ENCODE data around the gene DKC1.

GRCh38 chrX:154728431-154729190 is 34.1 kb upstream of the DKC1 start:
- TF ChIP-seq CTCF (conservative IDR thresholded peaks at IDR 0.05; ENCODE audit: low read depth in 2 of 2) (peak in 1 of 2 experiments; percentile 14; a peak in 1 of 4 replicates), STAT1 (IDR thresholded peaks at IDR 0.05; ENCODE audit: unreplicated experiment) (no peak), POLR2AphosphoS5 (IDR thresholded peaks at IDR 0.05; ENCODE audit: low read depth) (no peak), REST (IDR thresholded peaks at IDR 0.05; ENCODE audit: unreplicated experiment) (no peak), CREB1 (CRISPR knock-in tag; IDR thresholded peaks at IDR 0.05; ENCODE audit: low read depth) (no peak), ZNF114 (CRISPR knock-in tag; IDR thresholded peaks at IDR 0.05) (no peak), JUNB (IDR thresholded peaks at IDR 0.05; ENCODE audit: unreplicated experiment) (no peak), EZH2phosphoT487 (IDR thresholded peaks at IDR 0.05; ENCODE audit: unreplicated experiment) (no peak), EZH2 (IDR thresholded peaks at IDR 0.05; ENCODE audit: low read depth, unreplicated experiment) (no peak), ZNF331 (CRISPR knock-in tag; IDR thresholded peaks at IDR 0.05; ENCODE audit: low read depth) (no peak), ETS1 (IDR thresholded peaks at IDR 0.05) (no peak)

All from GM23338 (cell line).